Tibial nerve (tissue), 4 donors: Measurements from ENCODE around the gene AGO3. TPM values are rescaled to one million over a fixed set of nuclear protein-coding genes. Genes with fewer than 3 reads are reported as not detected.

ENCODE experiments used
- DNase-seq, 2 donors: peaks; one replicate each; pipeline ENCODE4 v3.0.0-alpha.2; 2019; ENCODE audit warnings: low spot score in 2 of 2
- H3K27ac ChIP-seq, 4 donors: fragments of 200-600 bp; sonication (generic) in 3 of 4; one replicate each; pipeline ENCODE4 v1.5.1; 2017 to 2019; ENCODE audit warnings: mild to moderate bottlenecking in 1 of 4
- H3K27me3 ChIP-seq, 2 donors: fragments of 200-600 bp; sonication (generic) in 1 of 2; one replicate each; pipeline versions ENCODE4 v1.5.1 to v1.6.0; 2017 to 2019
- H3K36me3 ChIP-seq, 3 donors: fragments of 200-600 bp; sonication (generic); one replicate each; pipeline ENCODE4 v1.5.1; 2018 to 2019
- H3K4me1 ChIP-seq, 4 donors: fragments of 200-600 bp; sonication (generic) in 3 of 4; one replicate each; pipeline ENCODE4 v1.5.1; 2017 to 2019
- H3K4me3 ChIP-seq, 4 donors: fragments of 200-600 bp; sonication (generic) in 3 of 4; one replicate each; pipeline ENCODE4 v1.5.1; 2017 to 2019; ENCODE audit warnings: mild to moderate bottlenecking in 1 of 4, moderate library complexity in 1 of 4
- H3K9me3 ChIP-seq, 4 donors: fragments of 200-600 bp; sonication (generic) in 3 of 4; one replicate each; pipeline ENCODE4 v1.5.1; 2017 to 2019
- CTCF ChIP-seq, 5 experiments: fragments of 200-600 bp in 3 of 5; fragments of 450-650 bp in 2 of 5; sonication (generic) in 3 of 5; IDR thresholded peaks; one replicate each; pipeline ENCODE4 v1.5.1; 2016 to 2019; ENCODE audit warnings: antibody characterized with exemption in 5 of 5, mild to moderate bottlenecking in 3 of 5, moderate library complexity in 2 of 5
- EP300 ChIP-seq, 2 donors: sonication (generic); formaldehyde crosslinking; IDR thresholded peaks; one replicate each; pipeline ENCODE4 v1.6.1; 2017; ENCODE audit warnings: antibody characterized with exemption in 2 of 2, mild to moderate bottlenecking in 1 of 2
- POLR2A ChIP-seq, 2 donors: fragments of 450-650 bp; IDR thresholded peaks; one replicate each; pipeline ENCODE4 v1.6.1; 2017; ENCODE audit warnings: antibody characterized with exemption in 2 of 2, mild to moderate bottlenecking in 2 of 2, moderate library complexity in 2 of 2
- WGBS, 2 donors: methylation state at CpG; one replicate each; pipeline ENCODE4 v1.1.5; 2018; 5-methylcytosine and 5-hydroxymethylcytosine counted together
- total RNA-seq, 4 donors: library from RNA; depleted of rRNA; stranded (reverse); fragments of >200 nt; gene quantifications; one replicate each; pipeline ENCODE4 v1.1.0, GENCODE V29; 2016

The AGO3 gene
- total RNA-seq, 4 donors from 2014 or later: 16.2 to 31.8 (median 27.7) TPM

GRCh38 chr1:36083219-36083618 is 152.3 kb downstream of the AGO3 start:
- no peak for TF ChIP-seq CTCF (IDR thresholded peaks at IDR 0.05)
- no peak for TF ChIP-seq POLR2A (IDR thresholded peaks at IDR 0.05)
- TF ChIP-seq EP300 (IDR thresholded peaks at IDR 0.05): no peak
- H3K4me3 ChIP-seq: no peak overlapping the region
- H3K36me3 ChIP-seq: no peaks in the 10 kb centered on the region
- WGBS, 2 donors: 89% methylated on average over 13 of the region's 13 CpGs
- peaks cover 0 to 31% of the 10 kb centered on the region in 2 donors for H3K27me3 ChIP-seq
- H3K27ac ChIP-seq: no peak overlapping the region
- H3K9me3 ChIP-seq: no peaks in the 10 kb centered on the region
- H3K4me1 ChIP-seq: peaks cover 0 to 15% (median 15%) of the 10 kb centered on the region in 4 donors
- DNase-seq: no peak

GRCh38 chr1:36083635-36084496 is 153.0 kb downstream of the AGO3 start, which contains the start of gene TEKT2:
TSS of gene TEKT2 (plus strand) at chr1:36084094. CDS start at chr1:36084922, 828 bp downstream.
- TF ChIP-seq EP300 (IDR thresholded peaks at IDR 0.05) (no peak), CTCF (IDR thresholded peaks at IDR 0.05) (no peak), POLR2A (IDR thresholded peaks at IDR 0.05) (no peak)
- WGBS, 2 donors: 12 to 13% methylated on average over 57 to 58 of the region's 59 CpGs
- peak within 1 kb of the TSS in 2 of 4 donors; percentile 2 to 55 for H3K27ac ChIP-seq
- no peaks in the 10 kb centered on the region for H3K36me3 ChIP-seq
- no peaks in the 10 kb centered on the region for H3K9me3 ChIP-seq
- peak within 1 kb of the TSS; percentile 11 to 51 (median 31) for H3K4me3 ChIP-seq
- no peak for DNase-seq
- peaks cover 0 to 31% of the 10 kb centered on the region in 2 donors for H3K27me3 ChIP-seq
- peaks cover 0 to 19% (median 18%) of the 10 kb centered on the region in 4 donors for H3K4me1 ChIP-seq

GRCh38 chr1:36084497-36085115 is 153.7 kb downstream of the AGO3 start:
- no peak for DNase-seq
- Histone ChIP-seq H3K27me3 (peaks cover 0 to 31% of the 10 kb centered on the region in 2 donors), H3K36me3 (no peaks in the 10 kb centered on the region), H3K4me3 (peak overlapping the region; percentile 11 to 51 (median 31)), H3K27ac (peak overlapping the region in 2 of 4 donors; percentile 2 to 55), H3K9me3 (no peaks in the 10 kb centered on the region), H3K4me1 (peaks cover 0 to 22% (median 21%) of the 10 kb centered on the region in 4 donors)
- WGBS, 2 donors: 48 to 58% methylated on average over 16 to 19 of the region's 19 CpGs
- TF ChIP-seq CTCF (IDR thresholded peaks at IDR 0.05) (no peak), POLR2A (IDR thresholded peaks at IDR 0.05) (no peak), EP300 (IDR thresholded peaks at IDR 0.05) (no peak)

GRCh38 chr1:36085126-36085525 is 154.2 kb downstream of the AGO3 start:
- WGBS, 2 donors: 82 to 83% methylated on average over 9 of the region's 9 CpGs
- Histone ChIP-seq H3K36me3 (no peaks in the 10 kb centered on the region), H3K4me1 (peaks cover 0 to 27% (median 24%) of the 10 kb centered on the region in 4 donors), H3K27me3 (peaks cover 0 to 31% of the 10 kb centered on the region in 2 donors), H3K27ac (no peak overlapping the region), H3K9me3 (no peaks in the 10 kb centered on the region), H3K4me3 (no peak overlapping the region)
- TF ChIP-seq POLR2A (IDR thresholded peaks at IDR 0.05) (no peak), CTCF (IDR thresholded peaks at IDR 0.05) (no peak), EP300 (IDR thresholded peaks at IDR 0.05) (no peak)
- no peak for DNase-seq
